Measurements from ENCODE around the gene FLYWCH1.

GRCh38 chr16:2898831-2899563 lies 12.7 kb upstream of the FLYWCH1 start:
- no peak for TF ChIP-seq CTCF (conservative IDR thresholded peaks at IDR 0.05; ENCODE audit: low read length)
- TF ChIP-seq EZH2phosphoT487 (IDR thresholded peaks at IDR 0.05; ENCODE audit: borderline replicate concordance, low read depth, low read length) = no peak

All from OCI-LY7 (cell line).